HG03025 (cell line): ENCODE results near the gene PHYKPL.
"Not testable (repeated sequence)": the region's sequence is repeated elsewhere in the genome, so short reads cannot be mapped to it uniquely, and the experiment has no call there.

Experiments used
- ATAC-seq: cut with Tn5 transposase; IDR thresholded peaks from one replicate; pipeline ENCODE4 v1.9.1; 2021; ENCODE audit warnings: mild to moderate bottlenecking, moderate library complexity; ENCODE audit not compliant: unreplicated experiment, low FRiP score

Gene PHYKPL

DNA sequence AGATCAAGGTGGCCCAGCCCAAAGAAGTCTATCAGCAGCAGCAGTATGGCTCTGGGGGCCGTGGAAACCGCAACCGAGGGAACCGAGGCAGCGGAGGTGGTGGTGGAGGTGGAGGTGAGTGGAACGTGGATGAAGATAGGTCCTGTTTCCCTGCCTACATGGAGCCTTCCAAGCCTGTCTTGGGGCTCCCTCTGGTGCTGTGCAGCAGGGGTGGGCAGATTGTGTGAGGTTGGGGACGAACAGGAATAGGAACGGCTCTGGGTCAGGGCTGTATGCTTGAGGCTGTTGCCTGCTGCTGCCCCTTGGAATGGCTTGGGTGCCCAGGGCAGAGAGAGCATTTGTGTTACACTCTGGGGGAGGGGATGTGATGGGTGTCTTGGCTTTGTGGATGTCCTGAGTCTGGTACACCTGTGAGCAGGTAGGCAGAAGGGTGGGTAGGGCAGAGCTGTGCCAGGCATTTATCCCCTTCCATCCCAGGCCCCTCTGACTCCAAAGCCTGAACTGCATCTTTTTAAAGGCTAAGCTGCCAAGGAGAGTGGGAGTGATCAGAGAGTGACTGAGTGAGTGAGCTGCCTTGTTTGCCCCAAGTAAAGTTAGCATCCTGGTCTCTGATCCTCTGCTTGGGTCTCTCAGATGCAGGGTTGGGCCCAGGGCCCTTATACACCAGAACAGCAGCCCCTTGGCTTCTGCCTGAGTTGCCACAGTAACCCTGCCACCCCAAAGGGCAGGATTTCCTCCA is 23.1 kb downstream of the PHYKPL start:
- no peak for ATAC-seq

- no peak for ATAC-seq
Measured at GRCh38 chr5:178208540-178209227, 23.9 kb downstream of the PHYKPL start.

- ATAC-seq: no peak
Measured at GRCh38 chr5:178207917-178208280, 24.7 kb downstream of the PHYKPL start.

DNA sequence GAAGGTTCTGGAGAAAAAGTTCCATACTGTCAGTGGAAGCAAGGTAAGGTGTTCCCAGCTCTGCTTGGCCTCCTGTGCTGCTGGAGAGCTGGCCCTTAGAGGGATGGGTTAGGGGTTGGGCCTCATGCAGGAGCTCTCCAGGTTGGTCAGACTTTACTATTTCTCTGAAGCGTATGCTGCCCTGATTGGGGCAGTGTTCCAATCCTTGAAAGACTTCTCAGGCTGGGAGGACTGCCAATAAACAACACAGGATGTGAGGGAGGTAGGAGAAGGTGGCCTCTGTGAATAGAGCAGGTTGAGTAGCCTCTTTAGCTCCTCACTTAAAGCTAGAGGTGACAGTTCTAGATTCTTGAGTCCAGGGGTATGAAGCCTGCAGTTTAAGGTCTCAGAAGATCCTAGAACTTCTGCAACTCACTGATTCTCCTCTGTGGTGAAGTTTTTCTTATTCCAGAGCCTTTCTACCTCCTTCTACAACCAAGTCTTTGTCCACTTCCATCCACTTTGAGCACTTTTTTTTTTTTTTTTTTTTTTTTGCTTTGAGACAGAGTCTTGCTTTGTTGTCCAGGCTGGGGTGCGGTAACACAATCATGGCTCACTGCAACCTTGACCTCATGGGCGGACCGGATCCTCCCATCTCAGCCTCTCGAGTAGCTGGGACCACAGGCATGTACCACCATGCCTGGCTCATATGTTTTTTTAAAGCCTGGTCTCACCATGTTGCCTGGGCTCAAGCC is 25.3 kb downstream of the PHYKPL start:
- ATAC-seq: no peak

DNA sequence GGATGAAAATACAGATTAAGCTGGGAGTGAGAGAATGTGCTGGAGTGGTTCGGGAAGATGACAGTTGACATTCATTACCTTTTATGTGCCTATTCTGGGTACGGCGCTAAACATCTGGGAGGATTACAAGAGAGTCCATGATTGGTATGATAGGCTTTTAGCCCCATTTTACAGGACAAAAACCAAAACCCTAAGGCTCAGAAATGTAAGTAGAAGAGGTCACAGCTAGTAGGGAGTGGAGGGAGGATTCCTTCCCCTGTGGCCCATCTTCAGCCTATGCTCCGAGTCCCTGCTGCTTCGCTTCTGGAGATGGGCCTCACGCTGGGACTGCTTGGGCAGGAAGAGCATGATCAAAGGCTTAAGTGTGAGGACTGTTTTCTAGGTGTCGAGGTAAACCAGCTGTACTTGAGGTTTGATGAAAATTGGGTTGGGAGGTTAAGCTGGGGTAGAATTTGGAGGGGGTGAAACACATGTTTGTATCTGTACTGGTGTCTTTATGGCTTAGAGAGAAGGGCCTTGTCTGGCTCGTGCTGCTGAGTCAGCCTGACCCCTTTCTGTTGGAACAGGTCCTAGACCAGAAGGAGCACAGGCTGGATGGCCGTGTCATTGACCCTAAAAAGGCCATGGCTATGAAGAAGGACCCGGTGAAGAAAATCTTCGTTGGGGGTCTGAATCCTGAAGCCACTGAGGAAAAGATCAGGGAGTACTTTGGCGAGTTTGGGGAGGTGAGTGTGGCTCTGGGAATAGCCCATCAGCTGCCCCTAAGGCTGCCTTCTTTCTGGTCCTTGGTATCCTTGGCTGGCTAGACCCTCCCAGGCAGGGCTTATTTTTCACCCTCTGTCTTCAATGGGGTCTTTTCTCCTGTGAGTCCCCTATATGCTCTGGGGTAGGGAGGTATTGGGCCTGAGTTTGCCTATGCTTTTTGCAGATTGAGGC is 26.2 kb downstream of the PHYKPL start:
- no peak for ATAC-seq

- ATAC-seq: no peak
Measured at GRCh38 chr5:178205749-178206047, 26.9 kb downstream of the PHYKPL start.

- ATAC-seq: peak; percentile 50
Measured at GRCh38 chr5:178204935-178205748, 27.5 kb downstream of the PHYKPL start.

DNA sequence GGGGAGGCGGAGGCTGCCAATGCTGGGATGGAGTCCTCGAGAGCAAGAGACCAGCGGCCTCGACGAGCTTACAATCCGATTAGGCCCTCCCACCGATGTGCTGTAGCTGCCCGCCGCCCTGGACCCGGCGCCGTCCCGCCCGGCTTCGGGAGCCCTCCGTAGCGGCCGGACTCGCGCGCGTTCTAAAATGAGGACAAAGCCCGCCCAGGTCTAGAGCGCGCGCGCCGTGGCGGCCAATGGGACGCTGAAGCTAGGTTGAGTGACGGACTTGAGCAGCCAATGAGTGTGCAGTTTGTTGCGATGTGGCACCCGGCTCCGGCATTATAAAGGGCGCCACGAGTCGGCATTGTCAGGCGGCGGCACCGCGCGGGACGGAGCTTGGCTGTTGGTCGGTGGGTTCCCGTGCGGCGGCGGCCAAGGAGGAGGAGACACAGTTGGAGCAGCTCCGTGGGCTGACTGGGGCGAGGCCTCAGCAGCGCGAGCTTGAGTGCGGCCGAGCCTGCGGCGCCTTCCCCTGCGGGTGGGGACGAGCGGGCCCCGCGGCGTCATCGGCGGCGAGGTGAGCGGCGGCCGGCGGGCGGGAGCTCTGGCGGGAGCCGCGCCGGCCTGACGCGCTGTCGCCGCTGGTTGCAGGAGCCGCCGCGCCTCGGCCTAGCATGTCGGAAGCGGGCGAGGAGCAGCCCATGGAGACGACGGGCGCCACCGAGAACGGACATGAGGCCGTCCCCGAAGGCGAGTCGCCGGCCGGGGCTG is 28.2 kb downstream of the PHYKPL start, which contains the start of gene HNRNPAB:
Gene HNRNPAB, plus strand, starts transcription at position 352 of the 753 bp plus-strand sequence. Its CDS starts 305 bp downstream, at position 657.
- ATAC-seq: peak; percentile 85

DNA sequence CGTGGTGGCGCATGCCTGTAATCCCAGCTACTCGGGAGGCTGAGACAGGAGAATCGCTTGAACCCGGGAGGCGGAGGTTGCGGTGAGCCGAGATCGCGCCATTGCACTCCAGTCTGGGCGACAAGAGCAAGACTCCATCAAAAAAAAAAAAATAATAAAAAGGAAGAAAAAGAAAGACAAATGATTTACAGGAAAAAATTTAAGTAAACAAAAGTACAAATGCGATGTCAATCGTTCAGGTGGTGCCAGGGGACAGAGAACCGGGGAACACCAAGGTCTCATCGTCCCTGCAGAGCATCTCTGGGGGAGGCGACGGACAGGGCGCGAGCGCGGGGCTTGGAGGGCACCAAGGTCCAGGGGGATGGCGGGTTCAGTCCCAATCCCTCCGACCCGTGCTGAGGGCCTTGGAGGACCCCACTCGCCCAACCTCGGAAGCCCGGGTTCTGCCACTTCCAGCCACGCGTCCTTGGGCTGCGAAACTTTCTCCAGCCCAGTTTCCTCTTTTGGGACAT is 28.9 kb downstream of the PHYKPL start:
- ATAC-seq: peak; percentile 3

DNA sequence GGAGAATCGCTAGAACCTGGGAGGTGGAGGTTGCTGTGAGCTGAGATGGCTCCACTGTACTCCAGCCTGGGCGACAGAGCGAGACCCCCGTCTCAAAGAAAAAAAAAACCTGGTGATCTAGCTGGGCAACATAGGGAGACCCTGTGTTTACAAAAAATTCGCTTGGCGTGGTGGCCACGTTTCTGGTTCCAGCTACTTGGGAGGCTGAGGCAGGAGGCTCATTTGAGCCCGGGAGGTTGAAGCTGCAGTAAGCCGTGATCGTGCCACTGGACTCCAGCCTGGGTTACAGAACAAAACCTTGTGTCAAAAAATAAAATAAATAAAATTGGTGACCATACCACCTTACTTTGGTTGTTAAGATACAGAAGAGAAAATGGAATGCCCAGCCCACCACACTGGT is 30.1 kb downstream of the PHYKPL start:
- ATAC-seq: no peak

DNA sequence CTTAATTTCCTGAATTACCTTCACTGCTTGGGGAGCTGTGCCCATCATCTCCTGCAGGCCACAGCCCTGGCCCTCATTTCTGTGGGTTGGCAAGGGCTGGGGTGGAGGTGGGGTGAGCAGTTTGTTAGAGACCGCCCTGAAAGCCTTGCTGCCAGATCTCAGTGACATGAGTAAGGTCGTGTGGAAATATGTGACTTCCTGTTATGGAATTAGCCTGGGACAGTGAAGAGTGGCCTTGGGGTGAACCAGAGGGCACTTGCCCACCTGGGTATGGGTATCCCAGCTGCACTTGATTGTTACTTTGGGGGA is 30.7 kb downstream of the PHYKPL start:
- ATAC-seq: no peak

DNA sequence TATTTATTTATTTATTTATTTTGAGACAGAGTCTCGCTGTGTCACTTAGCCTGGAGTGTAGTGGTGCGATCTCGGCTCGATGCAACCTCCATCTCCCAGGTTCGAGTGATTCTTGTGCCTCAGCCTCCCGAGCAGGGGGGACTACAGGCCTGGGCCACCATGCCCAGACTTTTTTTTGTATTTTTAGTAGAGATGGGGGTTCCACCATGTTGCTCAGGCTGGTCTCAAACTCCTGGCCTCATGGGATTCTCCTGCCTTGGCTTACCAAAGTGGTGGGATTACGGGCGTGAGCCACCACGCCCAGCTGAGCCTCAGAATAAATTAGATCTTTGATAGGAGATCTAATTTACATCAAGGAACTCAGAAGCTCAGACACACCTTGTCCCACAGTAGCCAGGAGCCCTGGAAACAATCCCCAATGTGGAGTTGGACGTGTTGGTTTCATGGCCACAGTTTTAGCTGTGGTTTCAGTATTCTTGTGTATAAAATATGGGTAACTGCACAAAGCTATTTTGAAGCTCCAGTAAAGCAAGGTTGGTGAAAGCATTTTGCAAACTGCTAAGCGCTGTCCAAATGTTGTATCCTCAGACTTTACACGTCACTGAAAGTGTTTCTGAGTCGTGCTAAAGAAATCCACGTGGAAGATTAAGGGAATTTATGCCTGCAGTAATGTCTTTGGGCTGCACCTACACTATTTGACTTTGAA is 31.2 kb downstream of the PHYKPL start:
- ATAC-seq: no peak

DNA sequence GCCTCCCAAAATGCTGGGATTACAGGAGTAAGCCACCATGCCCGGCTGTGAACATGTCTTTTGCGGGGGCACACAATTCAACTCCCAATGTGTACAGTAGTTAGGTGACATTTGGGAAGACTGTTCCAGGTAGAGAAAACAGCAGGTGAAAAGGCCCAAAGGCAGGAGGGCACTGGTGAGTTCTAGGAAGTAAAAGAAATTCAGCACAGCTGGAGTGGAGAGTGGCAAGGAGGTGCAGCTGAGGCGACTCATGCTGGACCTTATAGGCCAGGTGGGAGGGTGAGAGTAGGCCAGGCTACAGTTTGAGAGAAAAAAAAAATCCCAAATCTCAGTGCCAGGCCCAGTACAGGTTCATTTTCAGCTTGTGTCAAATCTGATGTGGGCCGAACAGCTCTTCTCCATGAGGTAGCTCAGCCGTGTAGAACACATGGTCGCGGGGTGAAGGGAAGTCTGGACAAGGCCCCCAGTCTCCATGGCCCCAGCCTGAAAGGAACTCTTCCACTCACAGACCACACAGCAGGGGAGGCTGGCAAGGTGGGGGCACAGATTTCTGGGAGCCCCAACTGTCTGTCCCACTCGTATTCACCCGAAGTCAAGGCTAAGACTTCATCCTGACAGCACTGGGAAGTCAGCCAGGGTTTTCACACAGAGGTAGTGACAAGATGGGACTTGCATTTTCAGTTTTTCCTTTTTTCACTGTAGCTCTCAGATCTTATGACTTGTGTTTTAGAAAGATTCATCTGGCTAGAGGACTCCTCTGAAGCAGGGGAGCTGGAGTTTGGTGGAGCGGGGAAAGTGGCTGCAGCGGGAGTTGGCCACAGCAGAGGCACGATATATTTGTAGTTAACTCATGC is 32.8 kb downstream of the PHYKPL start:
- ATAC-seq: no peak

GRCh38 chr5:178198706-178199105 is 33.9 kb downstream of the PHYKPL start:
- ATAC-seq: no peak

DNA sequence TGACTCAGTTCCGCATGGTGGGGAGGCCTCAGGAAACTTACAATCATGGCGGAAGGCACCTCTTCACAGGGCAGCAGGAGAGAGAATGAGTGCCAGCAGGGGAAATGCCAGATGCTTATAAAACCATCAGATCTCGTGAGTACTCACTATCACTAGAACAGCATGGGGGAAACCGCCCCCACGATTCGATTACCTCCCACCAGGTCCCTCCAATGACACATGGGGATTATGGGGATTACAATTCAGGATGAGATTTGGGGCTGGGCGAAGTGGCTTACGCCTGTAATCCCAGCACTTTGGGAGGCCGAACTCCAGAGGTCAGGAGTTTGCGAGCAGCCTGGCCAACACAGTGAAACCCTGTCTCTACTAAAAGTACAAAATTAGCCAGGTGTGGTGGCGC is 34.5 kb downstream of the PHYKPL start:
- ATAC-seq: not testable (repeated sequence)

- no peak for ATAC-seq
Measured at GRCh38 chr5:178196986-178197385, 35.6 kb downstream of the PHYKPL start.

DNA sequence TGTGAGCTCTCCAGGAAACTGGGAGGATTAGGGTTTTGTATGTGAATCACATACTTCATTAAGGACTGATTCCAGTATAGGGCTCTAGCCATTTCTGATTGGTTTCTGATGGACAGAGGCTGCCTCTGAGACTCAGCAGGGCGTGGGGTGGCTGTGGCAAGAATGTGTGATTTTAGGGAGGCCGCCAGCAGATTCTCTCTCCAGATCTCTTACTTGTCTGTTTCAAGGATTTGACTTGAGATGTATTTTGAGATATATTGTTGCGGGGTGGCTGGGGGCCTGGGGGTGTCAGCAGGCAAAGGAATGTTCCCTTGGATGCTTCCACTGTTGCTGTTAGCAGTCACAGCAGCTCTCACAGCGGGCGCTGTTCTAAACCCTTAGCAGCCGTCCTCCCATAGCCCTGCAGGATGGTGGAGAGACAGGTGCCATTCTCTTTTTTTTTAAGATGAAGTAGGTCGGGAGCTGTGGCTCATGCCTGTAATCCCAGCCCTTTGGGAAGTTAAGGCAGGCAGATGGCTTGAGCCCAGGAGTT is 36.3 kb downstream of the PHYKPL start:
- ATAC-seq: no peak
